Keratinocyte (primary cell): ENCODE results near the gene CD200R1L. TPM values are rescaled to one million over a fixed set of nuclear protein-coding genes. Genes with fewer than 3 reads are reported as not detected.

ENCODE experiments used
- DNase-seq: peaks from one replicate; pipeline ENCODE4 v3.0.0-alpha.2; 2011; ENCODE audit warnings: low read depth, missing footprints, low spot score
- FAIRE-seq: peaks from 2 replicates; lab custom pipeline; 2011; peaks lifted over from hg19 to GRCh38; lab: Jason Lieb, UNC
- H2AFZ ChIP-seq: 2 replicates; pipeline ENCODE4 v1.6.0; 2012; ENCODE audit warnings: low read length, control low read depth, inconsistent platforms; ENCODE audit not compliant: control insufficient read depth
- H3K27ac ChIP-seq: 2 replicates; pipeline ENCODE4 v1.5.1; 2011; ENCODE audit warnings: low read length; ENCODE audit not compliant: control insufficient read depth, insufficient read depth
- H3K27me3 ChIP-seq: 3 replicates; pipeline ENCODE4 v1.6.0; 2011; ENCODE audit warnings: low read length; ENCODE audit not compliant: control insufficient read depth, insufficient read depth; ENCODE audit errors: extremely low read depth
- H3K36me3 ChIP-seq, 2 experiments: 2 replicates in 1 of 2; 3 replicates in 1 of 2; pipeline ENCODE4 v1.5.1; 2011; ENCODE audit warnings: low read length in 2 of 2, mild to moderate bottlenecking in 1 of 2; ENCODE audit not compliant: control insufficient read depth in 2 of 2, insufficient read depth in 2 of 2; ENCODE audit errors: extremely low read depth in 1 of 2
- H3K4me1 ChIP-seq: 3 replicates; pipeline ENCODE4 v1.5.1; 2011; ENCODE audit warnings: low read length; ENCODE audit not compliant: control insufficient read depth, insufficient read depth; ENCODE audit errors: extremely low read depth
- H3K4me2 ChIP-seq: 3 replicates; pipeline ENCODE4 v1.6.0; 2011; ENCODE audit warnings: low read depth, low read length; ENCODE audit not compliant: control insufficient read depth, insufficient read depth; ENCODE audit errors: extremely low read depth
- H3K4me3 ChIP-seq, 3 experiments: fragments of 200-600 bp in 1 of 3; sonication (generic) in 1 of 3; 2 replicates in 2 of 3; 3 replicates in 1 of 3; pipeline ENCODE4 v1.5.1; 2011 to 2016; ENCODE audit warnings: low read length in 3 of 3, mild to moderate bottlenecking in 3 of 3, control low read depth in 2 of 3, inconsistent platforms in 1 of 3, low read depth in 1 of 3, mixed read lengths in 1 of 3, mixed run types in 1 of 3, moderate library complexity in 1 of 3; ENCODE audit not compliant: control insufficient read depth in 2 of 3, insufficient read depth in 2 of 3; ENCODE audit errors: extremely low read depth in 1 of 3
- H3K79me2 ChIP-seq: 2 replicates; pipeline ENCODE4 v1.6.0; 2012; ENCODE audit warnings: low read length; ENCODE audit not compliant: control insufficient read depth, insufficient read depth
- H3K9ac ChIP-seq: 3 replicates; pipeline ENCODE4 v1.6.0; 2011; ENCODE audit warnings: low read length; ENCODE audit not compliant: control insufficient read depth, insufficient read depth; ENCODE audit errors: extremely low read depth
- H3K9me1 ChIP-seq: 3 replicates; pipeline ENCODE4 v1.6.0; 2011; ENCODE audit warnings: low read length; ENCODE audit not compliant: control insufficient read depth, insufficient read depth; ENCODE audit errors: extremely low read depth
- H3K9me3 ChIP-seq: 2 replicates; pipeline ENCODE4 v1.5.1; 2012; ENCODE audit warnings: low read depth, low read length; ENCODE audit not compliant: control insufficient read depth
- H4K20me1 ChIP-seq: 3 replicates; pipeline ENCODE4 v1.6.0; 2011; ENCODE audit warnings: low read length; ENCODE audit not compliant: control insufficient read depth, insufficient read depth; ENCODE audit errors: extremely low read depth
- CTCF ChIP-seq, 3 experiments: IDR thresholded peaks in 1 of 3; conservative IDR thresholded peaks in 1 of 3; optimal IDR thresholded peaks in 1 of 3; 2 replicates in 2 of 3; 3 replicates in 1 of 3; pipeline versions ENCODE3 to v1.5.1; 2011; ENCODE audit warnings: low read length in 3 of 3, mild to moderate bottlenecking in 3 of 3, moderate library complexity in 2 of 3, control low read depth in 1 of 3, inconsistent platforms in 1 of 3; ENCODE audit not compliant: insufficient read depth in 2 of 3; ENCODE audit errors: extremely low read depth in 1 of 3
- EZH2 ChIP-seq: IDR thresholded peaks from one replicate; pipeline ENCODE4 v1.6.1; 2012; ENCODE audit warnings: inconsistent platforms, mild to moderate bottlenecking, low read length, moderate library complexity
- dilution Hi-C: fragments of 300-500 bp; cut with MboI; formaldehyde crosslinking; loops from one replicate; pipeline ENCODE4 v1.7.0; 2020; ENCODE audit warnings: low sequenced_read_pairs; ENCODE audit not compliant: extremely low pct_ligation_motif_present
- polyA plus RNA-seq, 5 experiments: library from polyadenylated mRNA; depleted of rRNA in 3 of 5; stranded (reverse) in 3 of 5; stranded (forward) in 1 of 5; unstranded in 1 of 5; fragments of >200 nt; gene quantifications; 1 replicate in 1 of 5; 2 replicates in 3 of 5; 3 replicates in 1 of 5; pipeline versions ENCODE4 v1.2.1 to v1.2.3, GENCODE V29; 2011 to 2012; ENCODE audit warnings: missing spikeins in 2 of 5, low read depth in 1 of 5, low replicate concordance in 1 of 5

CD200R1L gene
- polyA plus RNA-seq, 1 donor (not counting 4 experiments of a cell fraction or from before 2014, with no cell fraction given), result not detected

- H3K9me3 ChIP-seq, result no peaks in the 10 kb centered on the region
- FAIRE-seq (no peak), DNase-seq (no peak)
- no peak overlapping the region for H3K4me2 ChIP-seq
- no peak overlapping the region for H2AFZ ChIP-seq
- H3K9ac ChIP-seq, result no peak overlapping the region
- no peaks in the 10 kb centered on the region for H3K9me1 ChIP-seq
- no peaks in the 10 kb centered on the region for H3K79me2 ChIP-seq
- H3K4me3 ChIP-seq, result no peak overlapping the region
- peak overlapping the region; percentile 90 for H3K27ac ChIP-seq
- H3K4me1 ChIP-seq, result peaks cover 71% of the 10 kb centered on the region
- no peaks in the 10 kb centered on the region for H3K36me3 ChIP-seq
- no peaks in the 10 kb centered on the region for H4K20me1 ChIP-seq
- no peaks in the 10 kb centered on the region for H3K27me3 ChIP-seq
- TF ChIP-seq EZH2 (no peak), CTCF (optimal IDR thresholded peaks at IDR 0.05 in 1 of 3, IDR thresholded peaks at IDR 0.05 in 1 of 3, conservative IDR thresholded peaks at IDR 0.05 in 1 of 3; ENCODE audit: extremely low read depth in 1 of 3, insufficient read depth in 2 of 3, low read length in 3 of 3) (no peak)
- dilution Hi-C loops, result no loop called here
Observed at GRCh38 chr3:112776836-112777235, 69.8 kb downstream of the CD200R1L start.

GRCh38 chr3:112776000-112776399, 70.7 kb downstream of the CD200R1L start:
- no peak overlapping the region for H3K4me3 ChIP-seq
- no peaks in the 10 kb centered on the region for H3K27me3 ChIP-seq
- peak overlapping the region; percentile 81 for H3K27ac ChIP-seq
- peak overlapping the region; percentile 61 for H3K4me2 ChIP-seq
- H3K79me2 ChIP-seq, result no peaks in the 10 kb centered on the region
- H2AFZ ChIP-seq, result no peak overlapping the region
- H4K20me1 ChIP-seq, result no peaks in the 10 kb centered on the region
- no peaks in the 10 kb centered on the region for H3K9me3 ChIP-seq
- peaks cover 65% of the 10 kb centered on the region for H3K4me1 ChIP-seq
- no peaks in the 10 kb centered on the region for H3K36me3 ChIP-seq
- FAIRE-seq (peak; percentile 89), DNase-seq (peak; percentile 71)
- dilution Hi-C loops, result no loop called here
- H3K9me1 ChIP-seq, result no peaks in the 10 kb centered on the region
- H3K9ac ChIP-seq, result peak overlapping the region; percentile 62
- no peak for TF ChIP-seq EZH2
- TF ChIP-seq CTCF (optimal IDR thresholded peaks at IDR 0.05 in 1 of 3, IDR thresholded peaks at IDR 0.05 in 1 of 3, conservative IDR thresholded peaks at IDR 0.05 in 1 of 3; ENCODE audit: extremely low read depth in 1 of 3, insufficient read depth in 2 of 3, low read length in 3 of 3), result no peak
